ENCODE measurements around the gene PPARD.

DNA sequence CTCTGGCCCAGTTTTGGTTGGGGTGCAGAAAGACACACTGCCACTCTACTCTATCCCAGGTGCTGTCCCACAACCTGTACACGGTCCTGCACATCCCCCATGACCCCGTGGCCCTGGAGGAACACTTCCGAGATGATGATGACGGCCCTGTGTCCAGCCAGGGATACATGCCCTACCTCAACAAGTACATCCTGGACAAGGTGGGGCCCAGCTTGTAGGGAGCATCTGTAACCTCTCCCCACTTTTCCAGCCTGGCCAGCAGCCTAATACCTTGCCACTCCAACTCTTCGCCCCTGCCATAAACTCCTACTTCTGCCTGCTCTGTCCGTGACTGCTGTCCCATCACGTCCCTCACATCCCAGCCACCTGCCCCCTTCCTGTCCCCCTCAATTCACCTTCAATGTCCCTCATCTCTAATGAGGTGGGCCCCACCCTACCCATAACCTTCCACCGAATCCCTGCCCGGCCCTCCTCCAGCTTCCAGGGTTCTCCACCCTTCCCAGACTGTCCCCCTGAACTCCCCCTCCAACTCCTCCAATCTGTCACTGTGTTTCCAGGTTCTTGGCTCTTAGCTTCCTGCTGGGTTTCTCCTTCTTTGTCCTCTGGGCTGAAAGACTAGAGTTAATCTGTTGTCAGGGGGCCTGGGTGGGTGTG is 32.6 kb upstream of the PPARD start:
- TF ChIP-seq EZH2 (IDR thresholded peaks at IDR 0.05; ENCODE audit: insufficient read depth, poor library complexity, severe bottlenecking) (no peak), EZH2phosphoT487 (IDR thresholded peaks at IDR 0.05; ENCODE audit: insufficient read depth, low read depth) (no peak)
